IPS DF 6.9 (cell line): Measurements from ENCODE around the gene ENPP7.

Experiments
- DNase-seq: peaks from one replicate; pipeline ENCODE4 v3.0.0-alpha.2; 2013; ENCODE audit warnings: low read depth, low spot score
- H3K27ac ChIP-seq: one replicate; pipeline ENCODE4 v1.5.1; 2013; ENCODE audit warnings: low read length, control low read depth
- H3K27me3 ChIP-seq: 2 replicates; pipeline ENCODE4 v1.6.1; 2013; ENCODE audit warnings: mild to moderate bottlenecking, low read length; ENCODE audit not compliant: control insufficient read depth, insufficient read depth
- H3K36me3 ChIP-seq: 2 replicates; pipeline ENCODE4 v1.6.1; 2013; ENCODE audit warnings: low read length; ENCODE audit not compliant: control insufficient read depth, insufficient read depth
- H3K4me1 ChIP-seq: 2 replicates; pipeline ENCODE4 v1.6.1; 2013; ENCODE audit warnings: low read length; ENCODE audit not compliant: control insufficient read depth, insufficient read depth
- H3K4me3 ChIP-seq: 2 replicates; pipeline ENCODE4 v1.5.1; 2013; ENCODE audit warnings: mild to moderate bottlenecking, low read length
- H3K9me3 ChIP-seq: 2 replicates; pipeline ENCODE4 v1.6.1; 2013; ENCODE audit warnings: low read length, inconsistent platforms; ENCODE audit not compliant: control insufficient read depth, insufficient read depth
- WGBS: extraction: QIAGEN DNeasy Blood & Tissue Kit; methylation state at CpG from one replicate; pipeline ENCODE4 v1.1.7; 2013; ENCODE audit warnings: mixed read lengths, missing lambda C conversion rate; ENCODE audit not compliant: insufficient read length, insufficient coverage; 5-methylcytosine and 5-hydroxymethylcytosine counted together

The ENPP7 gene

DNA sequence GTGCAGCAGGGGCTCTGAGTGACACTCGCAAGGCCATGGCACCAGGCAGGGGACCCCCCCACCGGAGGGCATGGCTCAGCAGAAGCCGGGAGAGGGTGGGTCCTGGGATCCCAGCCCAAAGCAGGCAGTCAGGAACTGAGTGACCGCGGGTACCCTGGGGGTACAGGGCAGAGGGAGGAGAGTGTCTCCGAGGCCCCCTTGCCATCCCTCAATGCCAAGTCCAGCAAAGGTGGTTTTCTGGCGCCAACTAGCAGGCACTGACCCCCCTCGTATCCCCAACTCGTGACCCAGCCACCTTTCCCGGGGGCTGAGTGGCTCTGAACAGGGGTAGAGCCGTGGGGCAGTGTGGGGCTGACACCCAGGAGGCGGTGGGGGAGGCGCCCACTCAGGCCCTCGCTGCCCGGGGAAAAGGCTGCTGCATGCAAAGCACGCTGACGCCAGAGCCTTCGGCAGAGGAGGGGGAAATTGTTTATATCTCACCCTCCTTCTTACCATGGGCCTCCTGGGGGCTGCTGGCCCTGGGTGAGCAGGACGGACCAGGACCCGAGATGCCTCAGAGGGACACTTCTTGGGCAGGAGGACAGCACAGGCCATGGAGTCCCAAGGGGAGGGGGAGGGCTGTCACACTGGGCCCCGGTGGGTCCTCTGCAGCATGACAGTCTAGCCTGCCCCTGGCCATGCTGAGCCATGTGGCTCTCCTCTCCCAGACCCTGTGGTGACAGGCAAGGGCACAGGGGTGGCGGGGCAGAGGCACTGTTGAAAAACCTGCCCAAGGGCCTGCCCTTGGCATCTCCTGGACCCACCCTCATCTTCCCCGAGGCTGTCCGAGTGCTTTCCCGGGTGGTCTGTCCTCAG is 14.6 kb upstream of the ENPP7 start:
- H3K27me3 ChIP-seq = no peaks in the 10 kb centered on the region
- H3K9me3 ChIP-seq = no peaks in the 10 kb centered on the region
- no peaks in the 10 kb centered on the region for H3K4me1 ChIP-seq
- no peak overlapping the region for H3K4me3 ChIP-seq
- DNase-seq = no peak
- WGBS = no CpG with 5 or more reads among the region's 25 CpGs
- H3K36me3 ChIP-seq = no peaks in the 10 kb centered on the region
- no peak overlapping the region for H3K27ac ChIP-seq

DNA sequence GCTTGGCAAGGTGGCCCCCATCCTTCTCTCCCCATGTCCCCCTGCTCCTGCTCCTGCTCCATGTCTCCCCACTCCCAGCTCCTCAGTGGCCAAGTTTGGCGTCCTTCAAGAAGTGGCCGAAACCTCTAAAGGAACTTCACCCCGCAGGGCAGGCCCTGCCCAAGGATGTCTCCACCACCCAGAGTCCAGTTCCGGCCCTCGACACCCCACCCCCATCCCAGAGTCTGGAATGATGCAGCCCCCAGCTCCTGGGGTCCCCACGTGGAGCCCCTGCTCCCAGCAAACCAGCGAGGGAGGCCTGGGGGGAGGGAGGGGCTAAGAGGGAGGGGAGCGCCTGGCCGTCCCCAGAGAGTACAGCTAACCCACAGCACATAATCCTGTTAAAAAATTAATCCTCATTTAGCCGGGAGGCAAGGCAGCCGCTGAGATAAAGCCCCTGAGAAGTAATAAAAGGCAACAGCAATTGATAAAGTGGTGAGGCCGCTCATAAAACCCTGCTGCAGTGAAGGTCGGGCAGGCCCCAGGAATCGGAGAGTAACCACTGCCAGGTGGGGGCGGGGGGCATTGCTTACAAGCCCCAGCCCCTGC is 9.9 kb upstream of the ENPP7 start:
- no peak overlapping the region for H3K4me3 ChIP-seq
- no peaks in the 10 kb centered on the region for H3K4me1 ChIP-seq
- no peaks in the 10 kb centered on the region for H3K9me3 ChIP-seq
- no peaks in the 10 kb centered on the region for H3K36me3 ChIP-seq
- DNase-seq = no peak
- no CpG with 5 or more reads among the region's 15 CpGs for WGBS
- no peak overlapping the region for H3K27ac ChIP-seq
- no peaks in the 10 kb centered on the region for H3K27me3 ChIP-seq

DNA sequence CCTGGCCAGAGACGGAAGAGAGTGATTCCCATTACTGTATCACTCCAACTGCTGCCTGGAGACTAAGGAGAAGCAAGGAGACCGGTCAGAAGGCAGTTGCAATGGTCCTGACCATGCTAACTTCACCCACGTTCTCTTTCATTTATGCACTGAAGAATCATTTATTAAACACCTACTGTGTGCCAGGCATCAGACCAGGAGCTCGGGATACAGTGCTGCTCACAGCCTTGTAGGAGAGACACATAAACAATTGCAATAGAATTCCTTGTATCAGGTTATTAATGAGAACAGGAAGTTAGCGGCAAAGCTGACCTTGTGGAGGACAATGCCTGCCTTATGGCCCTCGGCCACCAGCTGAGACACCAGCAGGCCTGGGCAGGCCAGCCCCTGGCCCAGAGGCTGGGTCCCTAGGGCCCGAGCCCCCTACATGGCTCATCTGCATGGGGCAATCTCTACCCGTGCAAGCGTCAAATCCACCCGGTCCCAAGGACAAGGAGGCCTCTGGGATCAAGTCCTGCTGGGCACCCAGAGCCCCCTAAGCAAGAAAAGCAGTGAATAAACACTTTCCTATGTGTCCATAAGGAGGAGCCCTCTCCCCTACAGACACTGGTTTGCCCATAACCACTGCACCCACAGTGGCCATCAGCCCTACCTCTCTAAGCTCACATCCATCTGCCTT is 8.6 kb upstream of the ENPP7 start:
- Histone ChIP-seq H3K36me3 (no peaks in the 10 kb centered on the region), H3K27me3 (no peaks in the 10 kb centered on the region), H3K9me3 (no peaks in the 10 kb centered on the region), H3K27ac (no peak overlapping the region), H3K4me3 (no peak overlapping the region), H3K4me1 (no peaks in the 10 kb centered on the region)
- WGBS = no CpG with 5 or more reads among the region's 10 CpGs
- DNase-seq = no peak

DNA sequence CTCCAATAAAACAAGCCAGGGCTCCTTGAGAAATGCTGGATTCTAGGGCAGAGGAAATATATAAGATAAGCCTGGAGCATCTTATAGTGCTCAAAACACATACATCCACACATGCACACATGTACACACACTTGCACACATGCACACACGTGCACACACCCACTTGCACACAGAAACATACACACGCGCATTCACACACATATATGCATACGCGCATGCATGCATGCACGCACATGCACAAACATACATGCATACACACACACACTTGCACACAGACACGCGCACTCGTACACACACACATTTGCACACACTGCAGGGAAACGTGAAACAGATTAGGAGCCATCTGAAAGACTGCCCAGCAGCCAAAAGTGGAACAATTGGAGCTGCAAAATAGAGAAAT is 8.0 kb upstream of the ENPP7 start:
- no peaks in the 10 kb centered on the region for H3K36me3 ChIP-seq
- H3K9me3 ChIP-seq = no peaks in the 10 kb centered on the region
- H3K4me1 ChIP-seq = no peaks in the 10 kb centered on the region
- no peak overlapping the region for H3K27ac ChIP-seq
- WGBS = no CpG with 5 or more reads among the region's 10 CpGs
- no peak overlapping the region for H3K4me3 ChIP-seq
- H3K27me3 ChIP-seq = no peaks in the 10 kb centered on the region
- DNase-seq = no peak

DNA sequence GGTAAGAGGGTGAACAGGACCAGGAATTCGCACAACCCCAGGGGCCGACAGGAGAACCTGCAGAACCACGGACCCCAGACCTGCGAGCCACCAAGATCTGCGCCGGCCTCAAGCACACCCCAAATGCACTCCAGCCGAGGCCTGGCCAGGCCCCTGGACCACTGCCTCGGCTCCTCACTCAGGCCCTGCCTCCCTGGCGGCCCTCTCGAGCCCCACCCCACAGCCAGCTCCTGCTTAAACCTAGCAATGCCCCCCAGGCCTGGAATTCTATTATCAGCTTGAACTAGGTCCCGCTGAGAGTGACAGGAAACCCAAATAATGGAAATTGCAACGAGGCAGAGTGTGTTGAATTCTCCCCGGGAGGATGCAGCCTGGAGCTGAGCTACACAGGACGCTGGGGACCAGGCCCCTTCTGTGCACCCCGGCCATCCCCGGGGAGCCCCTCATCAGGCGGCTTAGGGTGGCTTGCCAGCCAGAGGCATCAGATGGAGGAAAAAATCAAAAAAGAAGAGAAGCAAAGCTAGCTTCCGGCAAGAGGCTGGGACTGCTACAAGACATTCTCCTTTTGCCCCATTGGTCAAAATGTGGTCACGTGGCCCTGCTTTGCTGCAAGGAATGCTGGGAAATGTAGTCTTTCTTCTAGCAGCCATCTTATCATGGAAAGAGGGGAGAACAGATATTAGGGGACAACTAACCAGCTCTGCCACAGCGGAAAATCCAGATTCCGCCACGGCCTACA is 2.4 kb upstream of the ENPP7 start:
- Histone ChIP-seq H3K27me3 (no peaks in the 10 kb centered on the region), H3K36me3 (no peaks in the 10 kb centered on the region), H3K4me1 (no peaks in the 10 kb centered on the region), H3K4me3 (no peak overlapping the region), H3K27ac (no peak overlapping the region), H3K9me3 (no peaks in the 10 kb centered on the region)
- no CpG with 5 or more reads among the region's 22 CpGs for WGBS
- peak; percentile 83 for DNase-seq

DNA sequence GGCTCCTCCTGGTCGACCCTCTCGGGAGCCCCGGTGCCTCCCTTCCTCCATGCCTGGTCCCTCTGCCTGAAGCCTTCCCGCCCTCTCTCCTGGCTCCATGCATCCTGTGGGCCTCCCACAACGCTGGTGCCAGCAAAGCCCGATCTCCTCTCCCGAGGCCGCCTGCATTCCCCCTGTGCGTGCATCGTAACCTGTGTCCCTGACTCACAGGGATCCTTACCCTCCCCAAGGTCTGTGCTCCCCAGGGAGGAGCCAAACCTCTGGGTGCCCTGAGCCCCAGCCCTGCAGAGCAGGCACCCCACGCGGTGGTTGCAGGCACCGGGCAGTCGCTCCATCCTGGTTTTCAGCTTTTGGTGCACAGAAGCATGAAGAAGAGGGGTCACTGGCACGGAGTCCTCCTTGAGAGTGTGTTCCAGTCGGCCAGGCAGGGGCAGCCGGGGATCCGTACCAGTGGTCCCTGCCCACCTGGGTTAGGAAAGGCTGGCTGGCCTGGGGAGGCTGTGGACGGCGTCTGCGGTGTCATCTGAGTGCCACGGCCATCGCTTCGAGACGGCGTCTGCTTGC is 1.8 kb upstream of the ENPP7 start:
- no peaks in the 10 kb centered on the region for H3K27me3 ChIP-seq
- no peak for DNase-seq
- WGBS = no CpG with 5 or more reads among the region's 26 CpGs
- no peaks in the 10 kb centered on the region for H3K4me1 ChIP-seq
- H3K27ac ChIP-seq = no peak overlapping the region
- no peak overlapping the region for H3K4me3 ChIP-seq
- H3K9me3 ChIP-seq = no peaks in the 10 kb centered on the region
- H3K36me3 ChIP-seq = no peaks in the 10 kb centered on the region

DNA sequence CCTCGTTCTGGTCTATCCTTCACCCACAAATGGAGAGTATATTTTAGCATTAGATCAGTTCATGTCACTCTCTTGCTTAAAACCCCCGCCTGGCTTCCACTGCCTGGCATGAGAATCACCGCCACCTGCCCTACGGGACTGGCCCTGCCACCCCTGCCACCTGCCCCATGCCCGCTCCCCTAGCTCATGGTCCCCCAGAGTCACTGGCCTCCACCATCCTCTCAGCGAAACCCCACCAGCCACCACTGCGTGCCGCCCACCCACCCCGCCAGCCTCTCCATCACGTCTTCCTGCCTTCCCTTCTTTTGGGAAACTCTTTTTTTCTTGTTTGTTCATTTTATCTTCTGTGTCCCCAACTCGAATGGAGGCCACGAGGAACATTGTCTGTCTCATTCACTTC is 982 bp upstream of the ENPP7 start:
- Histone ChIP-seq H3K4me3 (no peak overlapping the region), H3K4me1 (no peaks in the 10 kb centered on the region), H3K36me3 (no peaks in the 10 kb centered on the region), H3K27ac (no peak overlapping the region), H3K9me3 (no peaks in the 10 kb centered on the region), H3K27me3 (no peaks in the 10 kb centered on the region)
- no CpG with 5 or more reads among the region's 12 CpGs for WGBS
- DNase-seq = no peak

DNA sequence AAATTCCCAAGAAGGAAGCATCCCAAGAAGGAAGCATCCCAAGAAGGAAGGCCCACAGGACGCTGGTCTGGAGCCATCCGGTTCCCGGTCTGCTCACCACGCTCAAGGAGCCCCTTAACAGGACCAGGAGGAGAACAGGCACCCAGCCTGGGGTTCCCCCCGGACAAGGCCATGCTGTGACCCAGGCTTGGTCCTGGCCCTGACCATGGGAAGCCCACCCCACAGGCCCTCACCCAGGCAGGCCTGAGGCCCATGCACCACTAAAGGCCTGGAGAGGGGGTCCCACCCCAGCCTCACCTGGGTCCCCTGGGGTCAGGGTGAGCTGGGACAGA is 340 bp upstream of the ENPP7 start:
- H3K27me3 ChIP-seq = no peaks in the 10 kb centered on the region
- H3K9me3 ChIP-seq = no peaks in the 10 kb centered on the region
- H3K36me3 ChIP-seq = no peaks in the 10 kb centered on the region
- no CpG with 5 or more reads among the region's 5 CpGs for WGBS
- H3K4me1 ChIP-seq = no peaks in the 10 kb centered on the region
- no peak for DNase-seq
- H3K4me3 ChIP-seq = no peak overlapping the region
- no peak overlapping the region for H3K27ac ChIP-seq

DNA sequence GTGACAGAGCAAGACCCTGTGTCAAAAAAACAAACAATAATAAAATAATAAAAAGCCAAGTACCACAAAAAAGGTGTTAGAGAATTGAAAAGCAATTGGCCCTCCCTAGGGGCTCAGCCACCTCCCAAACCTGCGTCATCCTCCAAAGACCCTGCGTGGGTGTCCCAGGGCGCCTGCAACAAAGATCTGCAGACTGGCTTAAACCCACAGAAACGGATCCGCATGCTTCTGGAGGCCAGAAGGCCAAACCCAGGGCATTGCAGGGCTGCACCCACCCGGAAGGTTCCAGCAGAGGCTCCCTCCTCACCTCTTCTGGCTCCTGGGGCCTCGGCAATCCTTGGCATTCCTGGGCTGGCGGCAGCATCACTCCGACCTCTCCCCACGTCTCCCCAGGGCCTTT is 1.5 kb downstream of the ENPP7 start:
- Histone ChIP-seq H3K4me3 (no peak overlapping the region), H3K27ac (no peak overlapping the region), H3K27me3 (no peaks in the 10 kb centered on the region), H3K9me3 (no peaks in the 10 kb centered on the region), H3K4me1 (no peaks in the 10 kb centered on the region), H3K36me3 (no peaks in the 10 kb centered on the region)
- no peak for DNase-seq
- no CpG with 5 or more reads among the region's 10 CpGs for WGBS
